ENCODE measurements around the gene VPS13C.
"Not testable (repeated sequence)": the region's sequence is repeated elsewhere in the genome, so short reads cannot be mapped to it uniquely, and the experiment has no call there.

VPS13C gene

GRCh38 chr15:62026487-62027262 is 33.6 kb downstream of the VPS13C start:
- CTCF ChIA-PET, result interaction anchor here (1.1 to 1.7 kb wide), 2 partner anchors 15 to 48 kb away, joined by 3 to 4 read pairs; no protein-coding TSS in a partner anchor
- DNase-seq (ENCODE audit: extremely low spot score), result no peak
- no peak for TF ChIP-seq CTCF (IDR thresholded peaks at IDR 0.05; ENCODE audit: control extremely low read depth, extremely low read depth, low read depth, missing control alignments)
- POLR2A ChIA-PET, result no interaction called here

GRCh38 chr15:62021991-62022600 is 38.2 kb downstream of the VPS13C start:
- POLR2A ChIA-PET, result no interaction called here
- no peak for DNase-seq (ENCODE audit: extremely low spot score)
- no peak for TF ChIP-seq CTCF (IDR thresholded peaks at IDR 0.05; ENCODE audit: control extremely low read depth, extremely low read depth, low read depth, missing control alignments)
- CTCF ChIA-PET, result interaction anchor here (0.8 to 1.2 kb wide), 3 partner anchors 15 to 115 kb away, joined by 3 read pairs; no protein-coding TSS in a partner anchor

- ChIA-PET POLR2A (no interaction called here), CTCF (interaction anchor here (1.2 kb wide), 1 partner anchor 81 kb away, joined by 3 read pairs; no protein-coding TSS in a partner anchor)
- TF ChIP-seq CTCF (IDR thresholded peaks at IDR 0.05; ENCODE audit: control extremely low read depth, extremely low read depth, low read depth, missing control alignments), result no peak
- DNase-seq (ENCODE audit: extremely low spot score), result no peak
These were observed 39.6 kb downstream of the VPS13C start for GRCh38 chr15:62020576-62021160.

- DNase-seq (ENCODE audit: extremely low spot score); POLR2A ChIA-PET; CTCF ChIA-PET: not testable (repeated sequence)
These were observed 54.9 kb downstream of the VPS13C start for GRCh38 chr15:62005354-62005753.

GRCh38 chr15:61997786-61998185 is 62.5 kb downstream of the VPS13C start:
- no peak for DNase-seq (ENCODE audit: extremely low spot score)
- TF ChIP-seq CTCF (IDR thresholded peaks at IDR 0.05; ENCODE audit: control extremely low read depth, extremely low read depth, low read depth, missing control alignments), result no peak
- POLR2A ChIA-PET, result no interaction called here
- CTCF ChIA-PET, result interaction anchor here (1.4 to 2.9 kb wide), 2 partner anchors 13 to 15 kb away, joined by 4 to 16 read pairs; no protein-coding TSS in a partner anchor

GRCh38 chr15:61996056-61996635 is 64.1 kb downstream of the VPS13C start:
- no peak for TF ChIP-seq CTCF (IDR thresholded peaks at IDR 0.05; ENCODE audit: control extremely low read depth, extremely low read depth, low read depth, missing control alignments)
- CTCF ChIA-PET, result interaction anchor here (0.6 to 2.9 kb wide), 4 partner anchors 11 to 162 kb away, joined by 3 to 16 read pairs (median 4); no protein-coding TSS in a partner anchor
- POLR2A ChIA-PET, result no interaction called here
- peak; percentile 9 for DNase-seq (ENCODE audit: extremely low spot score)
